Measurements from ENCODE around the gene ABLIM2. TPM values are rescaled to one million over a fixed set of nuclear protein-coding genes. Genes with fewer than 3 reads are reported as not detected.

The ABLIM2 gene
- total RNA-seq, 4 donors from 2014 or later: 9.2 to 24.0 (median 12.3) TPM

- H3K9me3 ChIP-seq: no peaks in the 10 kb centered on the region
- 82 to 85% methylated on average over 20 of the region's 20 CpGs for WGBS, 2 donors
- H3K27me3 ChIP-seq: no peaks in the 10 kb centered on the region
- no peaks in the 10 kb centered on the region for H3K4me1 ChIP-seq
- TF ChIP-seq CTCF (IDR thresholded peaks at IDR 0.05) (no peak), POLR2A (IDR thresholded peaks at IDR 0.05) (no peak)
- no peak for DNase-seq
- no peaks in the 10 kb centered on the region for H3K36me3 ChIP-seq
- no peak overlapping the region for H3K4me3 ChIP-seq (replicated peaks in 1 of 3)
- H3K27ac ChIP-seq: no peak overlapping the region
- intact Hi-C loops (cut with DNase I): no loop called here
Measured at GRCh38 chr4:8028884-8029568, 129.6 kb downstream of the ABLIM2 start.

GRCh38 chr4:8028368-8028767, 130.2 kb downstream of the ABLIM2 start:
- WGBS, 2 donors: 97 to 98% methylated on average over 2 of the region's 2 CpGs
- TF ChIP-seq POLR2A (IDR thresholded peaks at IDR 0.05) (no peak), CTCF (IDR thresholded peaks at IDR 0.05) (no peak)
- Histone ChIP-seq H3K9me3 (no peaks in the 10 kb centered on the region), H3K36me3 (no peaks in the 10 kb centered on the region), H3K4me1 (no peaks in the 10 kb centered on the region), H3K27ac (no peak overlapping the region), H3K27me3 (no peaks in the 10 kb centered on the region), H3K4me3 (replicated peaks in 1 of 3) (no peak overlapping the region)
- intact Hi-C loops (cut with DNase I): no loop called here
- no peak for DNase-seq

GRCh38 chr4:8026453-8026852, 132.2 kb downstream of the ABLIM2 start:
- intact Hi-C loops (cut with DNase I): no loop called here
- no peaks in the 10 kb centered on the region for H3K4me1 ChIP-seq
- TF ChIP-seq POLR2A (IDR thresholded peaks at IDR 0.05): no peak
- TF ChIP-seq CTCF (IDR thresholded peaks at IDR 0.05): no peak
- H3K27me3 ChIP-seq: no peaks in the 10 kb centered on the region
- H3K27ac ChIP-seq: no peak overlapping the region
- H3K4me3 ChIP-seq (replicated peaks in 1 of 3): no peak overlapping the region
- no peaks in the 10 kb centered on the region for H3K36me3 ChIP-seq
- 77 to 84% methylated on average over 3 of the region's 3 CpGs for WGBS, 2 donors
- DNase-seq: no peak
- H3K9me3 ChIP-seq: no peaks in the 10 kb centered on the region

GRCh38 chr4:8025668-8026067, 132.9 kb downstream of the ABLIM2 start:
- Histone ChIP-seq H3K4me3 (replicated peaks in 1 of 3) (no peak overlapping the region), H3K27ac (no peak overlapping the region), H3K36me3 (no peaks in the 10 kb centered on the region), H3K27me3 (no peaks in the 10 kb centered on the region), H3K9me3 (no peaks in the 10 kb centered on the region), H3K4me1 (no peaks in the 10 kb centered on the region)
- intact Hi-C loops (cut with DNase I): no loop called here
- TF ChIP-seq CTCF (IDR thresholded peaks at IDR 0.05) (no peak), POLR2A (IDR thresholded peaks at IDR 0.05) (no peak)
- no peak for DNase-seq
- WGBS, 2 donors: 89% methylated on average over 3 to 5 of the region's 9 CpGs

GRCh38 chr4:8024073-8024786, 134.4 kb downstream of the ABLIM2 start:
- 81 to 90% methylated on average over 10 to 16 of the region's 25 CpGs for WGBS, 2 donors
- DNase-seq: no peak
- no peak for TF ChIP-seq CTCF (IDR thresholded peaks at IDR 0.05)
- no peak for TF ChIP-seq POLR2A (IDR thresholded peaks at IDR 0.05)
- H3K9me3 ChIP-seq: no peaks in the 10 kb centered on the region
- peaks cover 11 to 14% of the 10 kb centered on the region in 2 donors for H3K4me1 ChIP-seq
- no peak overlapping the region for H3K27ac ChIP-seq
- intact Hi-C loops (cut with DNase I): no loop called here
- no peaks in the 10 kb centered on the region for H3K36me3 ChIP-seq
- no peak overlapping the region for H3K4me3 ChIP-seq (replicated peaks in 1 of 3)
- H3K27me3 ChIP-seq: no peaks in the 10 kb centered on the region
